ENCODE results near the gene IRX4.

The IRX4 gene

GRCh38 chr5:1901061-1901460 is 18.3 kb upstream of the IRX4 start:
- H3K27me3 ChIP-seq (ENCODE audit: control insufficient read depth, insufficient read depth, low read length): no peaks in the 10 kb centered on the region; the same call in 1 of the 2 replicates
- no peaks in the 10 kb centered on the region for H3K9me3 ChIP-seq (ENCODE audit: control insufficient read depth, insufficient read depth, low read length)
- no peak overlapping the region for H3K27ac ChIP-seq (ENCODE audit: low read length)
- no peak overlapping the region for H3K4me3 ChIP-seq (ENCODE audit: low read length)
- no peaks in the 10 kb centered on the region for H3K36me3 ChIP-seq (ENCODE audit: control insufficient read depth, insufficient read depth, low read length)
- WGBS (ENCODE audit: insufficient coverage, insufficient read length): no CpG with 5 or more reads among the region's 5 CpGs
- H3K4me1 ChIP-seq (ENCODE audit: control insufficient read depth, insufficient read depth, low read length): no peaks in the 10 kb centered on the region
- no peak for DNase-seq (ENCODE audit: low read depth, low spot score)

- no peak overlapping the region for H3K4me3 ChIP-seq (ENCODE audit: low read length)
- no peaks in the 10 kb centered on the region for H3K36me3 ChIP-seq (ENCODE audit: control insufficient read depth, insufficient read depth, low read length)
- H3K9me3 ChIP-seq (ENCODE audit: control insufficient read depth, insufficient read depth, low read length): no peaks in the 10 kb centered on the region
- H3K27me3 ChIP-seq (ENCODE audit: control insufficient read depth, insufficient read depth, low read length): no peaks in the 10 kb centered on the region; the same call in 1 of the 2 replicates
- H3K4me1 ChIP-seq (ENCODE audit: control insufficient read depth, insufficient read depth, low read length): peaks cover 2% of the 10 kb centered on the region; the same call in 1 of the 2 replicates
- DNase-seq (ENCODE audit: low read depth, low spot score): no peak
- WGBS (ENCODE audit: insufficient coverage, insufficient read length): no CpG with 5 or more reads among the region's 5 CpGs
- H3K27ac ChIP-seq (ENCODE audit: low read length): no peak overlapping the region
Observed at GRCh38 chr5:1899201-1899600, 16.5 kb upstream of the IRX4 start.

DNA sequence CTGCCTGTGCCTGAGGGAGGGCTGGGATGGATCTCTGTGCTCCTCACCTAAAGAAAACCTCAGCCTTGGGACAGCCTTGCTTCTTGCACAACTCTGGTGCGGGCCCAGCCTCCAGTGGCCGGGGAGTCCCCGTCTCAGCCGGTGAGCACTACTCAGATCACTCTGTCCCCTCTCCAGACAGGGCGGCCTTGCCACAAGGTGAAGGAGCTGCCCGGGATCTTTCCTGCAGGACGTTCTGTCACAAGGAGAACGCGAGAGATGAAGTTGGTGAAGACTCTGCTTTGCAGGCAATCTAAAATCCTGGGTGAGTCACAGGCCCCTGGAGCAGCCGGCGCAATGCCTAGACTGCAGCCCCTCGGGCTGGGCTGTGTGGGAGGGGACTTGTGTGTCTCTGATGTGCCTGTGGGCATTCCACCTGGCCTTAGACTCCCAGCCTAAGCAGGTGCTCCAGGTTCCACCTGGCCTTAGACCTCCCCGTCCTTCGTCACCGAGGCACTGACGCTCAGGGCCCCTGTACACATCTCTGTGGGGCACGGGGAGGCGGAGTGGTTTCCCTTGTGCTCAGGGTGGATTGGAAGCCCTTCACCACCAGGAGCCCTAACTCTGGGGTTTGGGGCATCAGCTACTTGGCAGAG is 15.2 kb upstream of the IRX4 start:
- Histone ChIP-seq H3K4me3 (ENCODE audit: low read length) (no peak overlapping the region), H3K27me3 (ENCODE audit: control insufficient read depth, insufficient read depth, low read length) (no peaks in the 10 kb centered on the region; the same call in 1 of the 2 replicates)
- WGBS (ENCODE audit: insufficient coverage, insufficient read length): no CpG with 5 or more reads among the region's 18 CpGs

DNA sequence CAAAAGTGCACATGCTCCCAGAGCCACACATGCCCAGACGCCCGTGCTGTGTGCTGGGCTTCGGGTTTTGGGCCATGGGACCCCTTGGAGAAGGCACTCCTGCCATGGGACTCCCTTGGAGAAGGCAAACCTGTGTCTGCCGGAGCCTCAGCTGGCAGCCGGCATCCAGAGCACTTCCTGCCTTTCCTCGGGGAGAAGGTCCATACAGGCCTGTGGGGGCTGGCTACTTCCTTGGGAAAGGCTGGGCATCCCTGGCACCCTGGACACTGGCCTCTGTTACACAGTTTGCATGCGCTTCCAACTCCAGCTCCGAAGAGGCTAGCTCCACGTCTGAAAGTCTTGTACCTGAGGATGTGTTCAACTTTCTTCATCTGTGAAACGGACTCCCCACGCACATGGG is 14.7 kb upstream of the IRX4 start:
- Histone ChIP-seq H3K27ac (ENCODE audit: low read length) (no peak overlapping the region), H3K4me3 (ENCODE audit: low read length) (no peak overlapping the region), H3K4me1 (ENCODE audit: control insufficient read depth, insufficient read depth, low read length) (peaks cover 2% of the 10 kb centered on the region; the same call in 1 of the 2 replicates), H3K36me3 (ENCODE audit: control insufficient read depth, insufficient read depth, low read length) (no peaks in the 10 kb centered on the region), H3K9me3 (ENCODE audit: control insufficient read depth, insufficient read depth, low read length) (no peaks in the 10 kb centered on the region), H3K27me3 (ENCODE audit: control insufficient read depth, insufficient read depth, low read length) (no peaks in the 10 kb centered on the region; the same call in 1 of the 2 replicates)
- WGBS (ENCODE audit: insufficient coverage, insufficient read length): no CpG with 5 or more reads among the region's 11 CpGs
- DNase-seq (ENCODE audit: low read depth, low spot score): no peak

More for the DNA sequence above, 15.2 kb upstream of the IRX4 start:
- no peak overlapping the region for H3K27ac ChIP-seq (ENCODE audit: low read length)
- no peaks in the 10 kb centered on the region for H3K36me3 ChIP-seq (ENCODE audit: control insufficient read depth, insufficient read depth, low read length)
- no peaks in the 10 kb centered on the region for H3K9me3 ChIP-seq (ENCODE audit: control insufficient read depth, insufficient read depth, low read length)
- DNase-seq (ENCODE audit: low read depth, low spot score): no peak
- peaks cover 2% of the 10 kb centered on the region; the same call in 1 of the 2 replicates for H3K4me1 ChIP-seq (ENCODE audit: control insufficient read depth, insufficient read depth, low read length)

GRCh38 chr5:1896602-1897376 is 14.1 kb upstream of the IRX4 start:
- no CpG with 5 or more reads among the region's 21 CpGs for WGBS (ENCODE audit: insufficient coverage, insufficient read length)
- no peaks in the 10 kb centered on the region for H3K36me3 ChIP-seq (ENCODE audit: control insufficient read depth, insufficient read depth, low read length)

DNA sequence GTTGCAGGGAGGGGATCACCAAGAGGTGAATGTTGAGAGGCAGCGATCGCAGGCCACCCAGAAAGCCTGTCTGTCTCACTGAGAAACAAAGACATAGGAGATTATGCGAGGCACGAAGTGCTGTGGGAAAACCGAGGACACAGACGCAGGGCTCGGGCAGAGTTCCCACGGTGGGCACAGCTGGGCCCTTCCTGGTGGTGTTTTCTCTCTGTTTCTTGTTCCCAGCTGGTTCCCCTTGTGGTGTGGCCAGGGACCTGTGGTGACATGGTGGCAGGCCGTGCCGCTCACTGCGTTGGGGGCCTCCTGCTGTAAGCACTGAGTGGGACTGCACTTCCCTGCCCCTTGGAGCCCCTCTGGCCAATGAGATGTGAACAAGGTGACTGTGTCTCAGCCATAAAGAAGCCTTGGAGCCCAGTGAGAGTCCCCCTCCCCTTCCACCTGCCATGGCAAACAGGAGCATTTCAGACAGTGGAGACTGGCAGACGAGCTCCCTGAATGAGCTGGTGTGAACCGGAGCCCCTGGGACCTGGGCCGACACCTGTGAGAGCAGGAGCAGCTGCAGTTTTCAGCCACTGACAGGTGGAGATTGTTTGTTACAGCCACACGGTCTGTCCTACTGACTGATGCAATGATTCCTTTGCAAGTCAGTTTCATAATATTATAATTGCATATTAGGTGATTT is 13.2 kb upstream of the IRX4 start:
- no peaks in the 10 kb centered on the region for H3K27me3 ChIP-seq (ENCODE audit: control insufficient read depth, insufficient read depth, low read length)
- H3K36me3 ChIP-seq (ENCODE audit: control insufficient read depth, insufficient read depth, low read length): no peaks in the 10 kb centered on the region
- no peak overlapping the region for H3K4me3 ChIP-seq (ENCODE audit: low read length)
- no peak for DNase-seq (ENCODE audit: low read depth, low spot score)
- WGBS (ENCODE audit: insufficient coverage, insufficient read length): no CpG with 5 or more reads among the region's 15 CpGs
- H3K4me1 ChIP-seq (ENCODE audit: control insufficient read depth, insufficient read depth, low read length): peaks cover 2% of the 10 kb centered on the region; the same call in 1 of the 2 replicates
- H3K9me3 ChIP-seq (ENCODE audit: control insufficient read depth, insufficient read depth, low read length): no peaks in the 10 kb centered on the region
- H3K27ac ChIP-seq (ENCODE audit: low read length): no peak overlapping the region

More at GRCh38 chr5:1896602-1897376, 14.1 kb upstream of the IRX4 start:
- H3K9me3 ChIP-seq (ENCODE audit: control insufficient read depth, insufficient read depth, low read length): no peaks in the 10 kb centered on the region
- no peaks in the 10 kb centered on the region; the same call in 1 of the 2 replicates for H3K27me3 ChIP-seq (ENCODE audit: control insufficient read depth, insufficient read depth, low read length)
- DNase-seq (ENCODE audit: low read depth, low spot score): no peak
- H3K4me1 ChIP-seq (ENCODE audit: control insufficient read depth, insufficient read depth, low read length): peaks cover 2% of the 10 kb centered on the region; the same call in 1 of the 2 replicates
- H3K27ac ChIP-seq (ENCODE audit: low read length): no peak overlapping the region
- H3K4me3 ChIP-seq (ENCODE audit: low read length): no peak overlapping the region

DNA sequence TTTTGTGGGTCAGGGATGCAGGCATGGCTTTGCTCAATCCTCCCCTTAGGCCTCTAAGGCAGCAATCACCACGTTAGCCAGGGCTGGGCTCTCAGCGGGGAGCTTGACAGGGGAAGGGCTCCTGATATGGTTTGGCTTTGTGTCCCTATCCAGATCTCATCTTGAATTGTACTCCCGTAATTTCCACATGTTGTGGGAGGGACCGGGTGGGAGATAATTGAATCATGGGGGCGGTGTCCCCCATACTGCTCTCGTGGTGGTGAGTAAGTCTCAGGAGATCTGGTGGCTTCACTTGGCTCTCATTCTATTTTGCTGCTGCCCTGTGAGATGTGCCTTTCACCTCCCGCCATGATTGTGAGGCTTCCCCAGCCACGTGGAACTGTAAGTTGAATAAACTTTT is 11.5 kb upstream of the IRX4 start:
- H3K4me3 ChIP-seq (ENCODE audit: low read length): no peak overlapping the region
- H3K36me3 ChIP-seq (ENCODE audit: control insufficient read depth, insufficient read depth, low read length): no peaks in the 10 kb centered on the region
- no peaks in the 10 kb centered on the region for H3K9me3 ChIP-seq (ENCODE audit: control insufficient read depth, insufficient read depth, low read length)
- H3K27ac ChIP-seq (ENCODE audit: low read length): no peak overlapping the region
- WGBS (ENCODE audit: insufficient coverage, insufficient read length): no CpG with 5 or more reads among the region's 8 CpGs
- no peaks in the 10 kb centered on the region; the same call in 1 of the 2 replicates for H3K27me3 ChIP-seq (ENCODE audit: control insufficient read depth, insufficient read depth, low read length)
- peaks cover 2% of the 10 kb centered on the region; the same call in 1 of the 2 replicates for H3K4me1 ChIP-seq (ENCODE audit: control insufficient read depth, insufficient read depth, low read length)
- DNase-seq (ENCODE audit: low read depth, low spot score): no peak

DNA sequence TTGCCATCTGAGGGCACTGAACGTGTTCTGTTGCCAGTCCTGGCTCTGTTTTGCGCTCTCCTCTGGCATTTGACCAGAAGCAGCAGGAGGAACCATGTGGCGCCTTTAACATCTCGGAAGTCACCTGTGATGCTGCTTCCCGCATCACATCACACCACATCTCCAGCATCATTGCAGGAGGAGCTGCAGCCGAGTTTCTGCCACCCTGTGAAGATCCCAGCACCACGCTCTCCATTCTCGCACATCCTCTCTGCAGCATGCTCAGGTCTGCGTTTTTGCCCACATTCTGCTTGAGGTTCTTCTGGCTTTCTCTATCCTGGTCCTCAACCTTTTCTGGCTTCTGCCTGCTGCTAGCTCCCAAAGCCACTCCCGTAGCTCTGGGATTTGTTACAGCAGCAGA is 11.0 kb upstream of the IRX4 start:
- peaks cover 2% of the 10 kb centered on the region; the same call in 1 of the 2 replicates for H3K4me1 ChIP-seq (ENCODE audit: control insufficient read depth, insufficient read depth, low read length)
- peaks cover 2% of the 10 kb centered on the region; the same call in 1 of the 2 replicates for H3K27me3 ChIP-seq (ENCODE audit: control insufficient read depth, insufficient read depth, low read length)
- no peak overlapping the region for H3K4me3 ChIP-seq (ENCODE audit: low read length)
- no peak for DNase-seq (ENCODE audit: low read depth, low spot score)
- H3K9me3 ChIP-seq (ENCODE audit: control insufficient read depth, insufficient read depth, low read length): no peaks in the 10 kb centered on the region
- no peak overlapping the region for H3K27ac ChIP-seq (ENCODE audit: low read length)
- H3K36me3 ChIP-seq (ENCODE audit: control insufficient read depth, insufficient read depth, low read length): no peaks in the 10 kb centered on the region
- WGBS (ENCODE audit: insufficient coverage, insufficient read length): no CpG with 5 or more reads among the region's 10 CpGs

DNA sequence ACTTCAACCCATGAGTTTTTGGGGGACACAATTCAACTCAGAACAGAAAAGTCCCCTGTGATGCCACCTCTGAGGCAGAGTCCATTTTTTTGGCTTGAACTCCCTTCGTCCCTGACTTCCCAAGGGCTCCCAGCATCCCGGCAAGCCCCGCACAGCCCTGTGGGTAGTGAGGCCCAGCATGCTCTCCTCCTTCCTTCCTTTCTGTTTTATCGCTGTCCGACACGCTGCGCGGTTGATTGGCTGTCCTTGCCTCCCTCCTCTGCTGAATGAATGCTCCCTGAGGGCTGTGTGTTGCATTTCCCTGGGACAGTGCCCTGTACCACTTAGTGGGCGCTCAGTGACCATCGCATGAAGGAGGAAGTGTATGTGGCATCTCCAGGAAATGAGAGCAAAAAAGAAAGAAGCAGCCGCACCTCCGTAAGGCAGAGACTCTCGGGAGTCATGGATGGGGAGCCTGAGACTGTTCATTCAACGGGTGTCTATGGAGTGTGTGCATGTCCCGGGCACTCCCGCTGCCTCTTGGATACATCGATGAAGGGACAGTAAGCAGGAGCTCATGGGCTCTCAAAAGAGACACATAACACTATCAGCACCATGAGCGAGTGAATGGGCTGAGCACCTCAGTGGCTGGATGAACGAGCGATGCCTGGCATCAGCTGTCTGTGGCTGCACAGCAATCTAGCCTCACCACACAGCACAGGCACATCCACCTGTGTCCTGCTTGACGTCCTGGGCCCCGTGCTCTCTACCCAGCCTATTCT is 10.1 kb upstream of the IRX4 start:
- no peaks in the 10 kb centered on the region for H3K9me3 ChIP-seq (ENCODE audit: control insufficient read depth, insufficient read depth, low read length)
- peaks cover 2% of the 10 kb centered on the region; the same call in 1 of the 2 replicates for H3K27me3 ChIP-seq (ENCODE audit: control insufficient read depth, insufficient read depth, low read length)
- no CpG with 5 or more reads among the region's 22 CpGs for WGBS (ENCODE audit: insufficient coverage, insufficient read length)
- H3K4me1 ChIP-seq (ENCODE audit: control insufficient read depth, insufficient read depth, low read length): peaks cover 2% of the 10 kb centered on the region; the same call in 1 of the 2 replicates
- DNase-seq (ENCODE audit: low read depth, low spot score): no peak
- no peaks in the 10 kb centered on the region for H3K36me3 ChIP-seq (ENCODE audit: control insufficient read depth, insufficient read depth, low read length)
- H3K4me3 ChIP-seq (ENCODE audit: low read length): no peak overlapping the region
- no peak overlapping the region for H3K27ac ChIP-seq (ENCODE audit: low read length)

All from iPS DF 6.9 (cell line).